ENCODE data around the gene TTC28.

The TTC28 gene

GRCh38 chr22:28348613-28349609 is 330.7 kb downstream of the TTC28 start:
- no peak for DNase-seq (ENCODE audit: low read depth)
- no peak overlapping the region for H3K4me3 ChIP-seq (ENCODE audit: low read depth, low read length)
- TF ChIP-seq CTCF (IDR thresholded peaks at IDR 0.05; ENCODE audit: control insufficient read depth, extremely low read depth, insufficient read depth) = no peak

GRCh38 chr22:28346308-28346707 is 333.3 kb downstream of the TTC28 start:
- DNase-seq (ENCODE audit: low read depth) = no peak
- TF ChIP-seq CTCF (IDR thresholded peaks at IDR 0.05; ENCODE audit: control insufficient read depth, extremely low read depth, insufficient read depth) = no peak
- no peak overlapping the region for H3K4me3 ChIP-seq (ENCODE audit: low read depth, low read length)

GRCh38 chr22:28344918-28345703 is 334.5 kb downstream of the TTC28 start:
- no peak overlapping the region for H3K4me3 ChIP-seq (ENCODE audit: low read depth, low read length)
- no peak for DNase-seq (ENCODE audit: low read depth)
- TF ChIP-seq CTCF (IDR thresholded peaks at IDR 0.05; ENCODE audit: control insufficient read depth, extremely low read depth, insufficient read depth) = no peak

- no peak for TF ChIP-seq CTCF (IDR thresholded peaks at IDR 0.05; ENCODE audit: control insufficient read depth, extremely low read depth, insufficient read depth)
- no peak overlapping the region for H3K4me3 ChIP-seq (ENCODE audit: low read depth, low read length)
- DNase-seq (ENCODE audit: low read depth) = no peak
These were observed 338.6 kb downstream of the TTC28 start for GRCh38 chr22:28341001-28341400.

GRCh38 chr22:28333088-28333487 is 346.6 kb downstream of the TTC28 start:
- DNase-seq (ENCODE audit: low read depth) = no peak
- no peak for TF ChIP-seq CTCF (IDR thresholded peaks at IDR 0.05; ENCODE audit: control insufficient read depth, extremely low read depth, insufficient read depth)
- no peak overlapping the region for H3K4me3 ChIP-seq (ENCODE audit: low read depth, low read length)

GRCh38 chr22:28332410-28332809 is 347.2 kb downstream of the TTC28 start:
- no peak for DNase-seq (ENCODE audit: low read depth)
- H3K4me3 ChIP-seq (ENCODE audit: low read depth, low read length) = no peak overlapping the region
- TF ChIP-seq CTCF (IDR thresholded peaks at IDR 0.05; ENCODE audit: control insufficient read depth, extremely low read depth, insufficient read depth) = no peak

All from LNCaP clone FGC (cell line).